Superior temporal gyrus (tissue), 1 donor: Measurements from ENCODE around the gene CRYGN.

ENCODE experiments used
- DNase-seq: peaks from one replicate; pipeline ENCODE4 v3.0.0-alpha.2; 2016; ENCODE audit errors: extremely low spot score

CRYGN gene

GRCh38 chr7:151406886-151407583 lies 32.9 kb downstream of the CRYGN start:
- no peak for DNase-seq

DNA sequence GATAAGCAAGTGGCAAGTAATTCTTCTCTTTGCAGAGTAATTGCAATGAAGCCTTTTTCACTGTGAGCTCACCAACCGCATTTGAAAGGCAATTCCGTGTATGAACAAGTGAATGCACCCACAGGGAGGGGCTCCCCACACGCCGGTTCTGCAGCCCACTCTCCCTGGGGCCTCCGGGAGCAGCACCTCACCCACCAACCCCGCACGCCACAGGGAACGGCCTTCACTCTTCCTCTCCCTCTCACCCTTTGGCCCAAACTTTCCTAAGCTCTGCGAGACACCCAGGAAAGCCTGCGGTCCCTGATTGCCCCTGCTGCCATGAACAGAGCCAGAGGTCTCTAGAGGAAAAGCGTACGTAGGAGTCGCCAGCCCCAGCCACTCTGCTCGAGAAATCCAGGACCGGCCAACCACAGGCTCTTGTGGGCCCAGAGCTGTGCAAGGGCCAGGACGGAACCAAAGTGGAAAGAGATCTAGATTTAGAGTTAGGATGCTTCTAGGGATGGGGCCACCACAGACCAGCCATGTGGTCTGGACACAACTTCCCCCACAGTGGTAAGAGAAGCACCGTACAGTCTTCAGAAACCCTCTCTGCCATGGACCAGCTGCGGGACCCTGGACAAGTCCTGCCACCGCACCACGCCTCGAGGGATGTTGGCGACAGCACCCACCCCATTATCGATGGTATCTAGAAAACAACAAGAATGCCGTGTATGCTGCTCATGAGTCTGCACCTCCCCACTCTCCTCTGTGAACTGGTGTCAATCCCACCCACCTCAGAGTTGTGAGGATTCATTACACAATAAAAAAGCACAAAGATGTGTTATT lies 33.7 kb downstream of the CRYGN start:
- no peak for DNase-seq

DNA sequence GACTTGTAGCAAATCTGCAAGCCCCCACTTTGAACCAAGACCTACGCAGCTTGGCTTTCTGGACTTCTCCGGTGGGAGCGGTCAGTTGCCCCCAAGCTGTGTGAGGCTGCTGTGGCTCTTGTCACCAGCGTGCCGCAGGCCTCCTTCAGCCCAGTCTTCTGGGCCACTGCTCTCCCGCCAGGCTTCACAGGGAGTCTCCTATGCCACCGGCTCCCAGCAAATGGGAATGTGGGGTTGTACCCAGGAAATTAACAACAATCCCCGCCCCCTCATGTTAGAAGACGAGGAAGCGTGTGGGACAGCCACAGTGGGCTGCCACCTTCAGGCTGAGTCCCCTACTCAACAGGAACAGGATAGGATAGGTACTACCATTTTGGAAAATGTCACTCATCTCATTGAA lies 34.4 kb downstream of the CRYGN start:
- no peak for DNase-seq

DNA sequence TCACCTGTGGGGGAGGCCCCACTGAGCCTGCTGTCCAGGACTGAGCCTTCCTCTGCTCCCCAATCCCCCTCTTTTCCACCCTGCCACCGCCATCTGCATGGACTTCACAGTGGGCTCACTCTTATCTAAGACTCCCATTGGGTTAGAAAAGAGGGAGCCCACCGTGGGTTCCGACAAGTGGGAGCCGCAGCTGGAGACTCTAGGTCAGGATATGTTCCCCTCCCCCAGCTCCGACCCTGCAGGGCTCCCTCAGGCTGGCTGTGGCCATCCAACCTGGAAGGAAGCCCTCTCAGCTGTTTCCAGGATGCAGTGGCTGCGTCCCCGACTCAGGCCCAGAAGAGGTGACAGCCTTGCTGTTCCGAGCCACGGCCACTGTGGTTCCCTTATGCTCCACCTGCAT lies 34.9 kb downstream of the CRYGN start:
- no peak for DNase-seq

GRCh38 chr7:151404216-151405011 lies 35.5 kb downstream of the CRYGN start:
- no peak for DNase-seq

- DNase-seq = no peak
Measured at GRCh38 chr7:151403764-151404163, 36.2 kb downstream of the CRYGN start.

- DNase-seq = no peak
Measured at GRCh38 chr7:151402029-151402835, 37.7 kb downstream of the CRYGN start.

DNA sequence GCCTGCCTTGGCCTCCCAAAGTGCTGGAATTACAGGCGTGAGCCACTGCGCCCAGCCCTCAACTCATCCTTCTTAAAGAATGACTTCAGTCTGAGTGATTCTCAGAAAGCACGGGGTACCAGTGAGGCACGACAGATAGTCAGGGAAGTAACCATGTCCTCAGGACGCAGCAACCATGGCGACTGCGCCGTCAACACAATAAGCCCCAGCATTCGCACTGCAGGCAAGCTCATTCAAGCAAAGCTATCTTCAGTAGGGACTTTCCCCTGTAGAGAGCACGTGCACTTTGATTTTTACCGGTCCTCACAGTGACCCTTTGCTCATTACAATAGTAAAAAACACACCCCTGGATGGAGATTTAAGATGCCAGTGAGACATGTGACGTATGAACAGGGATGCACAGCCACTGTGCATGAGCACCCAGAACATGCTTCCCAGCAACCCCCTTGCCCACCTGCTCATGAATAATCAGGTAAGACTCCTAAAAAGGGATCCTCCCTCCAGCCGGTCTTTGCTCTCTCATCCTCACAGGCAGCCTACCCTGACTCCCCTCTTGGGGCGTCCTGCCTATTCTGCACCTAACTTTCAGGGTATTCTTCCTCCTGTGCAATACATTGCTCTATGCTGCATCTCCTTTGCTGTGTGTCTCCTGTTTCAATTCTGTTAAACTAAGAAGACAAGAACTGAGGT lies 39.2 kb downstream of the CRYGN start:
- no peak for DNase-seq

GRCh38 chr7:151399906-151400305 lies 40.0 kb downstream of the CRYGN start:
- no peak for DNase-seq

DNA sequence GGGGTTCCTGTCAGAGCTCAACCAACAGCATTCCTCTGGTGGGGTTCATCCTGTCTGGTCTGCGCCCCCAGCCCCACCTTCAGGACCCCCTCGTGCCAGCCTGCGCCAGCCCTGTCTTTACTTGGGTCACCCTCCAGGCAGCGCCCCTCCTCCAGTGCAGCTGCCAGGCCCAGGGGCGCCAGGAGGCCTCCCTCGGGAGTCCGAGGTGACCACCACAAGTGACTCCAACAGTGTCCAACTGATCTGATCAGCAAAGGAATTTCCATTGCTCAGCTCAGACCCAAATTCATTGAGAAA lies 40.7 kb downstream of the CRYGN start:
- no peak for DNase-seq

- DNase-seq = no peak
Measured at GRCh38 chr7:151398446-151399304, 41.3 kb downstream of the CRYGN start.

DNA sequence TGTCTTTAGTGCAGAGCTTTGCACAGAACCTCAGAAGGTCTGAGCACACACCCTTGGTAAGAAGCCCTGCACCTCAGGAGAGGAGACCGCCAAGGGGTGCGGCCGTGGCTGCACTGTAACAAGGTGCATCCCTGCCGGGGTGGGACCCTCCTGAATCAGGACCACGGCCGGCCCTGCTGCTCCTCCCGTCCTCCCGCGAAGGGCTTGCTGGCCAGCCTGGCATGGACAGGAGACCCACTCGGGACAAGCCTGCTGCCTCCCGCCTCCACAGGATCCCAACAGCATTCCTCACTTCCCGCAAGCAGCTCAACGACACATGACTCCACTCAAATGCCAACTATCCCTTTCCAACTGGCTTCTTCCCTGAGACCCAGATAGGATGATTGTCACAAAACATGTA lies 42.9 kb downstream of the CRYGN start:
- DNase-seq = no peak

DNA sequence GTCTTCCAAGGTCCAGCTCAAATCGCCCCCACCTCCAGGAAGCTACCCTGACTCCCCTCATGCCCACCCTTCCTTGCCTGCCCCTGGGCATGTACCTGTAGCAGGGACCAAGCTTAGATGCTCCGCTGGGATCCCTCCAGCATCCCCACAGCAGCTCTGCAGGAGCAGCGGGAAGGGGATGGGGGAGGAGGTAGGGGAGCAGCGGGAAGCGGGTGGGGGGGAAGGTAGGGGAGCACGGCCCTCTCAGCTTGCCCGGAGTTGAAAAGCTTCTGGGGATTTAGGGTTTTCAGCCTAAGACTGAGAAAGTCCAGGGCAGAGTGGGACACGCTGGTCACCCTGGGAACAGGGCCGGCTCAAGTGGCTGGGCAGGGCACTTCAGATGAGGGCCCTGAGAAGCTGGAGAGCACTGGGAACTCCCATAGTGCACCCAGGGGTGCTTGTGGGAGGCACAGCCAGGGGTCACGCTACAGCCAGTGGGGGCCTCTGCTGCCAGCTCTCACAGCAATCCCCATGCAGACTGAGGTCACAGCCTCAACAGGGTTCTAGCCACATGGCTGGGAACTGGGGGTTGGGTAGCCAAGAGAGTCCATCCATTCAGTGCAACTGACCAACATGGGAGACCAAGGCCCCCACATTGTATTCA lies 43.5 kb downstream of the CRYGN start:
- no peak for DNase-seq

- no peak for DNase-seq
Measured at GRCh38 chr7:151395036-151395367, 44.9 kb downstream of the CRYGN start.

DNA sequence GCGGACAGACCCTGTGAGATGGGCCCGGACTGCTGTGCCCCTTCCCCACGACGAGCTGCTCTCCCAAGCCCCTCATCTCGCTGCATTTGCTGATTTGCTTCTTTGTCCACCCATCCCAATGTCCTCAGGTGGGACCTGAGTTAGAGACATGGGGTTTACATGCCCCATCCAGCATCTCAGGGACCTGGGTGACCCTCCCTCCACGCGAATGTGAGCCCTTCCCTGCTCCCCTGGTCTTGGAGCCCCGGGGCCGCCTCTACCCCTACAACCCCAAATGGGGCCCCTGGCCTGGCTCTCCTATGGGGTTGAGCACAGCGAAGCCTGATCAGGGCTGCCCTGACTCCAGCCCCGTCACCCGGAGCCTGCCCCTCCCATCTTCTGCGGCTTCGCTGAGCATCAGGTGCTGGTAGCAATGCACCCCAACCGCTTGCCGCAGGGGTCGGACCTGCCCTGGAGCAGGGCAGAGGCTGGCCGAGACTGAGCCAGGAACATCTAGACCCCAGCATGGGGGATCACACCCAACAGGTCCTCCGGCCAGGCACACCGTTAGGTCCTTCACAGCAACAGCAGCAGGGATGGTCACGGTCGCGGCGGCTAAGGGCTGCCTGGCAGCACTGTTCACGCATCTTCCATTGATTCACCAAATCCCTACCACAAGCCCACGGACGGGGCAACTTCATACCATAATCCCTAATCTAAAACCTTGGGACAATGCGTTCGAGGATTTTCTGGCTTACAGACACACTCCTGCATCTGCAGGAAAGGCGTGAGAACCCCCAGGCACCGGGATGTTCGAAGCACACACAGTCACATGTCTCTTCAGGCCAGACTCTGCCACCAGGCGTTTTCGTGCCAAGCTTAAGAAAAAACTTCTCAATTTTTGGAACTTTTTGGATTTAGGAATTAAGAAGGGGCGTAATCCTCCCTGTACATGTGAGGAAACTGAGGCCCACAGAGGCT lies 45.6 kb downstream of the CRYGN start:
- DNase-seq = no peak

DNA sequence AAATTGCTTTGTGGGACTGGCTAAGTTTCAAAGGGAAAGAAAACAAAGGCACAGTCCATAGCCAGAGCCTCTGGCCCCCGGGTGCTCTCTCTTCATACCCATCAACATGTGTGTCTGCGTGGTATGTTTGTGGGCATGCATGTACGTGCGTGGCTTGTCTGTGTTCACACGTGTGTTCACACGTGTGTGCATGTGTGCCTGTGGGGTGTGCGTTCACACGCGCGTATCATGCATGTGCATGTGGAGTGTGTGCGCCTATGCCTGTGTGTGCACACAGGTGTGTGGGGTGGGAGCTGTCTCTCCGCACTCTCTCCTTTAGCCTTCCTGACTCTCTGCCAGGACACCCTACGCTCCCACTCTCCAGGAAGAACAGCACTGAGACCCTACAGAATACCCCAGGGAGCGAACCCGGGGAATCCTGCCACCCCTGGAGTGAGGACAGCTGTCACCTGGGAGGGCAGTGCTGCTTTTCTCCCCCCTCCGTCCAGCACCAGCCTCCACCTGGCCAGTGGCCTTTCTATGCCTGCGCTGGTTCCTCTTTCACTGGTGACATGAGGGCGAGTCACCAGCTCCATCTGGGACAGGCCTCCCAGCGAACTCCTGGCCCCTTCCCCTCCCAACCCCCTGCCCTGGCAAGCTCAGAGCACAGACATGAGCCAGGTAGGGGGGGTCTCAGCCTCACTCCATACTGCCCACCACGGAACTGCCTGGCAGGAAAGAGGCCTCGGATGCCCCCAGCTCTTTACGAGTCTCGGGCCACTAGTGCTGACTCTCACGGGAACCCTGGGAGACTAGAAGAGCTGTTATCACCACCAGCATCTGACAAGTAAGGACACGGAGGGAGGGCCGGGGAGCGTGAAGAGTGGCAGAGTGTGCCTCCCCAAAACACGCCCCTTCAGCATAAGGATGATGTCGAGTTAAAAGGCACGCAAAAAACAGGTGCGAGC lies 46.6 kb downstream of the CRYGN start:
- no peak for DNase-seq

GRCh38 chr7:151392426-151392825 lies 47.5 kb downstream of the CRYGN start:
- no peak for DNase-seq

- no peak for DNase-seq
Measured at GRCh38 chr7:151392002-151392401, 47.9 kb downstream of the CRYGN start.
